HL-60/S4 (cell line): ENCODE measurements around the gene CACNA1C.

Experiments
- in situ Hi-C: fragments of 300-500 bp; cut with MboI; formaldehyde crosslinking; loops from 2 replicates; pipeline ENCODE4 v1.14.3; 2022; ENCODE audit warnings: low sequenced_read_pairs

The CACNA1C gene

DNA sequence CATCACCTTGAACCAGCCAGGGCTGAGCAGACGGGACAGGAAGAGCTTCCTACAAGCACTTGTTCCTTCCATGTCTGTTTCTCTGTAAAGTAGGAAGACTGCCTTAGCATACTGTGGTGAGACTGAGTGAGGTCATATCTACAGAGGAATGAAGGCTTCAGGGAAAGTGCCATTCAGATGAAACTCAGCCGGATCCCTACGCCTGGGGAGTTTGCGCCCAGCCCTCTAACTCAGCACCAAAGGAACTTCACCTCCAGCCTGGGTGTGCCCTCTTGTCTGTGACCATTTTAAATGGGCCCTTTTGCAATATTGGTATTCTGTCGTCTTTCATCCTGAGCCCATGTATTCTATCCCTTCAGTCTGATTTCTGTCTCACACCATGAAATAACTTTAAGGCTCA is 566.3 kb downstream of the CACNA1C start:
- in situ Hi-C loops: no loop called here

DNA sequence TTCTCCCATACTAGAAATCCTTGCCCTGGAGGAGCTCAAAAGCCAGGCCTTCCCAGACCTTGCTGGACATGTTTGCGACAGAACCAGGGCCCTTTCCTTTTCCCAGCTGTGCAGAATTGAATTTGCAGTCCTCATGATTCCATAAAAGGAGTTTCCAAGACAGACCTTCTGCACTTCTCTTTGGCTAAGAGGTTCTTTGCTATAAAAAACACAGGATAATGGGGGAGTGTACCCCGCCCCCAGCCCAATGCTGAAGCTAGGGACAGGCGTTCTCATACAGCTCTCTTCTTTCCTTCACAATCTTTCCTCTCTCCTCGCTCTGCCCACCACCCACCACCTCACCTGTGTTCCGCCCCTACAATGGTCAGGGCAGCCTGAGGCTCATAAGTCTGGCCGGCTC is 569.7 kb downstream of the CACNA1C start:
- in situ Hi-C loops: no loop called here

DNA sequence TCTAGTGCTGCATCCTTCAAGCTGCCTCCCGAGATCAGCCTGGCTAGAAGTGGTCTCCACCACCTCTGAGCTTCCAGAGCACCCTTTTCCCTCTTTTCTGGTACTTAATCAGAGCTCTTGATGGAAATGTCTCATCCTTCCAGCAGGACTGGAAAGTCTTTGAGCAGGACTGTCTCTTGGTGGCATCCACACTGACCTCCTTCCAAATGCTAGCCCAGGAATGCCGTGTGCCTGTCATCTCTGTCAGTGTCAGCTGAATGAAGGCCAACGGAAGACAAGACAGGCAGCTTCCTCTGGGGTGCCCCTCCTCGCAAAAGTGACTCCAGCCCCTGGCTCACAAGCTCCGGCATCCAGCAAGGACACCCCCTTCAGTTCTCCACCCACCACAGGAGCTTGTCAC is 570.7 kb downstream of the CACNA1C start:
- in situ Hi-C loops: no loop called here

DNA sequence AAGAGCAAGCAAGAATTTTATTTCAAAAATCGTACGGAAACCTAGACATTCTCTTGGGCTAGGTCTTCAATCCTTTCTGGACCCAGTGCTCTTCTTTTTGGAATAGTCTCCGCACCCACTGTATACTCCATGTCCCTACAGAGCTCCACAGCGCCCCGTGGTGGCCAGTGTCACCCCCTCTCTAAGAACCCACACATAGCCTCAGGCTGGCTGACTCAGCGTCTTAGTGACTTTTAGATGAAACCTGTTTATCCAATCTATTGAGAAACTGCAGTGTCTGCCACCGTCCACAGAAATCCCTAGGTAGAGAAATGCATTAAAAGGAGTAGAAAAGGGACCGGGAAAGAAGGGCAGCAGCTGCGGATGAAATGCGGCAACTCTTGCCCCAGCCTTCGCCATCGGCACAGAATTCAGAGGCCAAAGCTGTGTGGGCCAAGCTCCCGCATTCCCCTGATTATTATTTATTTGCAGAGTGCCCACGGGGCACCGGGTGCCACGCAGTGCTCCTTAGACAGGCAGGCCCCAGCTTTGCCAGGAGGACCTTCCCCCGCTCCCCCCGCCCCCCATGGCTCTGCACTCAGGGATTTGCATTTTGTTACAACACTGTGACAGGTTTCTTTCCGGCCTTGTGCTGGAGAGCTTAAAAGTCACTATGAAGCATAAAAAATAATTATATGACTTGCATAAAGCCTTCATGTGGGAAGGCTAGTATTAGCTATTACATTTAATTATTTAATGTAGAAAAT is 571.9 kb downstream of the CACNA1C start:
- in situ Hi-C loops: no loop called here

DNA sequence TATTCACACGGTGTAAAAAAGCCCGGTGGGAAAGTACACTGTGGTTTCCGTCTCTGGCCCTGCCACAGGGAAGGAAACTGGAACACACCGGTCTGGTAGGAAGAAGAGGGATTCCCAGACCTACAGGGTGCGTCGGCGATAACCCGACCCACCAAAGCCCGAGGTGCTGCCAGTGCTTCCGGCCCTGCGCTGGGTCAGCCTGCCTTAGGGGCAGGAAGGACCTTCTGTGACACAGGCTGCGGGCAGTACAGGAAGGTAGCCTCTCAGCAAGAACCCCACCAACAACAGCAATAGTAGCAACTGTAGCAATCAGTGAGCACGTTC is 572.5 kb downstream of the CACNA1C start:
- in situ Hi-C loops: no loop called here

DNA sequence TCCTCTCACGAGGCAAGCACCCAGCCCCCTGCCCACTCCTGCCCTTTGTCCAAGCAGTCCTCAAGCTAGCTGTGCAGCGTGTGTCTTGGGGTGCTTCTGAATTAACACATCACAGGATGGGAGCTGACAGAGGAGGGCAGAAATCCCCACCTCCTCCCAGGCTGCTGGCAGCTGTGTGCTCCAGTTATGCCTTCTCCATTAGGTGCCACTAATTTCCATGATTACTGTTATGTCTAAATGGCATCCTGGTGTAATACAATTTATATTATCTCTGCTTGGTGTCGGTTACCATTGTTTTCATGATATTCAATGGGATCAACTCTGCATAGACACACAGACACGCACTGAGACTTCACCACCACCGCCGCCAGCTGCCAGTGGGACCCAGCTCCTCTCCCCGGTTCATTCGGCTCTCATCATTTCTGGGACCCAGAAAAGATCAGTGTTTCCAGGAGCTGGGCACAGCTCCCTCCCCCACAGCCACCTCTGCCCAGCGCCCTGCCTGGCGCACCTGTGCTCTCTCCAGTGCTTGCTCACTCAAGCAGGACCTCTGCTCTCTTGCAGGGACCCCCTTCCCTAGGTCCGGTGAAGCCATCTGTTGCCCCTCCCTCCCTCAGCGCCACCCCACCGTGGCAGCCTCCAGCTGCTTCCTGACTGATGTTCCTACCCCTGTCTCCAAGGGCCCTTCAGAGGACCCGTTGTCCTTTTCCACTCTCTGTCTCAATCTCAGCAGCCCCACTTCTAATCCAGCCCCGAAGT is 574.5 kb downstream of the CACNA1C start:
- in situ Hi-C loops: no loop called here

DNA sequence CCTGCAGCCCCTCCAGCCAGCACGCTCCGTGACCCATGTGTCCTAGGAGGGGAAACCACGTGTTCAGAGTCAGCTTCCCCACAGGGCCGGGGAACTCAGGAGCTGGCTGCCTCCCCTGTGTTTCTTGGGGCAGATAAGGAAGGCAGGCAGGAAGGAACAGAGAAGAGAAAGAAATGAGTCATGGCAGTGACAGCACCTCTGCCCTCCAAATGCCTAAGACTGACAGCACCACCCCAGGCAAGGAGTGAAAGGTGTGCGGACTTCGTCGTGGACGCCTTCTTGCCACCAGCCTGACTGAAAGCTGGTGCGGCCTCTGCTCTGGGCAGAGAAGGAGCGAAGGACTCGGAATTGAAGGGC is 575.0 kb downstream of the CACNA1C start:
- in situ Hi-C loops: no loop called here

DNA sequence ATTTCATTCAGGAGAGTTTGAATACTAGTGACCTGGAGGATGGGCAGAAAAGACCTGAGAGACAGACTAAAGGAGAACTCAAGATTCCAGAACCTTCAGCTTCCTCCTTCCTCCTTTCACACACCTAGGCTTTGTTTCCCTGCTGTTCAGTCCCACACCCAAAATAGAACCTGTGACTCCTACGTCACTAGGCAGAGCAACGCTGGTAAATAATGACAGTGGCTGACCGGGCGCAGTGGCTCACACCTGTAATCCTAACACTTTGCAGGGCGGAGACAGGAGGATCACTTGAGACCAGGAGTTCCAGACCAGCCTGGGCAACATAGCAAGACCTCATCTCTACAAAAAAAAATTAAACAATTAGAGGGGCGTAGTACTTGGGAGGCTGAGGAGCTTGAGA is 575.6 kb downstream of the CACNA1C start:
- in situ Hi-C loops: no loop called here

DNA sequence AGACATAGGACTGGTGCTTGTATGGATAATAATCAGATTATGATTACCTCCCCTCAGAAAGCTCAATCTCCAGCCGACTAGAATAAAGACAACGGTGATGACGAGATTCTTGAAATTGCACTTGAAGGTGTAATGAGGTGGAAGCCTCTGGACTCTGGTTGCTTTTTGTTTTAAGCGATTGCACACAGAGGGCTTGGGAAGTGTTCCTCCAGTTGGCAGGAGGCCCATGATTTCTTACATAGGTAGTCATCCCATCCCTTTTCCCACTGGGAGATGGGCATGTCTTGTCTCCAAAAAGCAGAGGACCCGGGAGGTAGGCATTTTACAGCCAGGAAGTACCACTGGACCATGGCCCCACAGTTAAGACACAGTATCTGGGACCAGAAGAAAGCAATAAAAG is 576.3 kb downstream of the CACNA1C start:
- in situ Hi-C loops: no loop called here

DNA sequence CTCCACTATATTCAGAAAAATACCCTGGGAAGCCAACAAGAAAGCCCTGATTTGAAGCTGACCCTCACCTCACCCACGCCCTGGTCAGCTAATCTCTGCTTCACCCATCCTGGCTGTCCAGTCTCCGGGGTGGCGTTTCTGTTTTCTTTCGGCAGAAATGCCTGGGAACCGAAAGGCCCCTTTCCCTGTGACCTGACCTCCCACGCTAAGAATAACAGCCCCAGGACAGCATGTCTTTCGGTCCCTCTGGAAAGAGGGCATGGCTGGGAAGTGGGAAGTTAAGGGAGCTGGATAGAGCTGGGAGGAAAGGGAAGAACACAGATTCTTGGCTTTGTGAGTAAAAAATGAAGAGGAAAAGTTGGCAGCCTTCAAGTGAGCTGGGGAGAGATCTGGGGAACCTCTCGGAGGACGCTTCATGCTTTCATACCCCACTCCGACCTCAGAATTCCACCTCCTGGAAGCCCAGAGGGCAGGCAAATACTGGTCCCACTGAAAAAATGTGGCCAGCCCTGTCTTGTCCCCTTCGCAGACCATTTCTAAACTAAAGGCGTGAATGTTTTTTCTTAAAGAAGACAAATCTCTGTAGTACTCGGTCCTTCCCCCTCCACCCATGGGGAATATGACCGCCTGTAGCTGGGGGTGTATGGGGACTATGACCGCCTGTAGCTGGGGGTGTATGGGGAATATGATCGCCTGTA is 579.0 kb downstream of the CACNA1C start:
- in situ Hi-C loops: no loop called here

DNA sequence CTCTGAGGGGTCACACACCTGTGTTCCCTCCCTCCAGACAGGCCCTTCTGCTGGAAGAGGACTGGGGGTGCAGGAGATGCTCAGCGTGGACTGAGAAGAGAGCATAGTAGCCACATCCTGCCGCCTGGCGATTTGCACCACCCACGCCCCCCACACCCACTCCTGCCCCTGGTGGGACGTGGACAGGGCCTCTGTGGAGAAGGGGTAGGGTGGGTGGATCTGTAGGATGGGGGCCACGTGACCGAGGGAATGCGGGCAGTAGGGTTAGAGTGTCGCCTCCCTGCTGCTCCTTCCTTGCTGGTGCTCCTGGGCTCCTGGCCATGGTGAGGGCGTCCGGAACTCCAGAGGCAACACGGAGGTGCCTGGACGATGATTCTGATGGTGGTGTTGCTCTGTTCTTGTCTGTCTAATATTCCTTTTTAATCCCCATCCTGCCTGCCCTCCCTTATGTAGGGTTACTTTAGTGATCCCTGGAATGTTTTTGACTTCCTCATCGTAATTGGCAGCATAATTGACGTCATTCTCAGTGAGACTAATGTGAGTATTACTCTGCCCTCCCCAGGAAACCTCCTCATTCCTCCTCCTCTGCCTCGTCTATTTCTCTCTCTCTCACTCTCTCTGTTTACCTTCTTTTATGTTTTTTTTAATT is 580.5 kb downstream of the CACNA1C start:
- in situ Hi-C loops: no loop called here

DNA sequence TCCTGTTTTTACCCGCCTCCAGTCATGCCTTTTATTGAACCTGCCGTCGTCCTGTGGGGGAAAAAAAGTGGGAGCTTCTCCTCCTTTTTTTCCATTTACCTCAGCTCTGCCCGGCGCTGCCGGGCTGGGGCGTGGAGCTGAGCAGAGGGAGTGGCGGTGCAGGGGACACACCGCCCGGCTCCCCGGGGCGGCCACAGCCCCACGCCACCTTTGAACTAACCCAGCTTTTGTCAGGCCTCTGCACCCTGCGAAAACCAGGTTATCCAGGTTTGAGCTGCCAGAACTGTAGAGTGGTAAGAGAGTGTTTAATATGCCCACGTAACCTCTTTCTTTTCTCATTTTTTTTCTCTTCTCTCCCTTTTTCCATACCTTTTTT is 581.0 kb downstream of the CACNA1C start:
- in situ Hi-C loops: no loop called here

DNA sequence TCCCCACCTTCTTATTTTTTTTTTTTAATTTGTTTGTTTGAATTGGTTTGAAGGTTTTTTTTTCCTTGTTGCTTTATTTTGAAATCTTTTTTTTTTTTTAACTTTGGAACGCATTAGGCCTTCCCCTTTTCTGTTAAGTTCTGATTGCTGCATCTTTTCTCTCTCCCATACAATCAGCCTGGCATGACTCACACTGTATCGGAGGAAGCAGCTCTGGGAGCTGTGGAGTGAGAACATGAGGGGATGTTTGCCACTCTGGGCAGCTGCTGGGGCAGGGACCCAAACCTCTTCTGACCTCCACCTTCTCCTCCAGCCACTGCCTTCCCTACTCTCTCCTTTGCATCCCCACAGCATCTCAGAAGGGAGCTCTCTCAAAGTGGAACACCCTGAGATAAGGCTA is 581.7 kb downstream of the CACNA1C start:
- in situ Hi-C loops: no loop called here

DNA sequence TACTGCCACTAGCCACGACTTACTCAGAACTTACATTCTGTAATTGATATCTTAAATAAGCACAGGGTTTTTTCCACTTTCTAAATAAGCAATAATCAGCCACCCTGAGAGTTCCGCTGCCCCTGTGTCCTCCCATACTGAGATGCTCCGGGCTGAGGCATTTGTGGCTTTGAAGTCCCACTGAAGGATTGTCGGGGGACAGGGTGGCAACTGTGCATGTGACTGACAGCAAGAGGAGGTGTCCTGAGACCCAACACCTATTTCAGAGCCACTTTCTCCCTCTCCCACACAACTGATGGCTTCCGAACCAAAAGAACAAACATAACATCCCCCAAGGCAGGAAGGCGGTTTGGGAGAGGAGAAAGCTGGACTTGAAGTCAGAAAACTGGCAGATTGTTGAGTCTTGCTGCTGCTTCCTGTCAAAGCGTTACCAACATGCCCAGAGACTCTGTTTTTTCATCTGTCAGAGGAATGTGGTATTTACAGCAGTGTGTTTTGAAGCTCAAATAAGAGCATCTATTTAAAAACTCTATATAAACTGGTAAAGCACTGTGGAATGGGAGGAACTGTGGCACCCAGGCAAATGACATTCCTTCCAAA is 584.1 kb downstream of the CACNA1C start:
- in situ Hi-C loops: no loop called here

DNA sequence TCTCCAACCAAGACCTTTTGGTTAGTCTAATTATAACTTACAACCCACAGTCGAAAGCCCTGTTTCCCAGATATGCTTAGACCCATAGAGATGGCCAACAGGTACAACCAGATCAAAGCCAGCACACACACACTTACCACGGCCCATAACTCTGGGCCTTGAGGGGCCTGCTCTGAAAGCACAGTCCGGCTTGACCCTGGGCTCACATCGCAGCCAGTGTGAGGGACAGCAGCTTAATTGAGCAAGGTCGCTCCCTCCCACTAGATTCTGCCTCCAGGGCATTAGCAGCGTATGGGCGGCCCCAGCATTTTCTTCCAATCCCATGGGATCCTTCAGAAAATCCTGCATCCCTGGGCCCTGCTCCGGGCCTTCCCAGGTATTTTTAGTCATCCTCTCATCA is 584.6 kb downstream of the CACNA1C start:
- in situ Hi-C loops: no loop called here

DNA sequence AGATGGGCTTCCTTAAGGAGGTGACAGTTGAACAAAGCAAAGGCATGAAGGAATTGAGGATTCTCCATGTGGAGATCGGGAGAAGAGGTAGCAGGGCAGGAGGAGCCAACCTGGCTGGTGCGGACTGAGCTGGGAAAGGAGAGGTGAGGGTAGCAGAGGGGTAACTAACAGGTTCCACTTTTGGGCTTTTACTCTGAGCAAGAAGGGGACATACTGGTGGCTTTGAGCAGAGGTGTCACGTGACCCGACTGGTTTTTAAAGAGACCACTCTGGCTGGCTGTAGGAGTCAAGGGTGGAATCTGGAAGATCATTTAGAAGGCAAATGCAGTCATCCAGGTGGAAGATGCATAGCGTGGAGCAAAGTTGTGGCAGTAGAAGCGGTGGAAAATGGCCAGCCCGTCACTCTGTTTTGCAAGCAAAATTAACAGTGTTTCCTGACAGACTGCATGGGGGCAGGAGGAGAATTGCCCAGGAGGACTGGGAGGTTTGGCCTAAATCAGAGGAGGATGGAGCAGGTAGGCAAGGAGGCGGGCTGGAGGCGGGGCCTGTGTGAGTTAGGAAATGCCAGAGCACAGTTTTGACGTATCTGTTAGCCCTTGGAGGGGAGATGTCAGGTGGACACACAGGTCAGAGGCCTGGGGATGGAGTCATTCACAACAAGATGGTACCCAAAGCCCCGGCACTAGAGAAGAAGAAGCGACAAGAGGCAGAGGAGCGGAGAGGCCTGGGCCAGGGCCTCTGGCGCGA is 585.7 kb downstream of the CACNA1C start:
- in situ Hi-C loops: no loop called here

DNA sequence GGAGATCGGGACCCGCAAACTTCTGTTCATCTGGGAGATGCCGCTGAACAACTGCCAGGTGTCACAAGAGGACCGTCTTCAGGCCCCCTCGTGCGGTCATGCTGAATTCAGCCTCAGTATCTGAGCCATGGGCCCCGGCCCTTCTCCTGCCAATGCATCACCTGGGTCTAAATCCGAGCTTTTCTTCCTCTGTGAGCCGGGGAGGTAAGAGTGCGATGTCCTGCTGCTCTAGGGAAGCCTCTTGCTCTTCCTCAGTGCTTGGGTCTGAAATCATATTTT is 586.2 kb downstream of the CACNA1C start:
- in situ Hi-C loops: no loop called here

DNA sequence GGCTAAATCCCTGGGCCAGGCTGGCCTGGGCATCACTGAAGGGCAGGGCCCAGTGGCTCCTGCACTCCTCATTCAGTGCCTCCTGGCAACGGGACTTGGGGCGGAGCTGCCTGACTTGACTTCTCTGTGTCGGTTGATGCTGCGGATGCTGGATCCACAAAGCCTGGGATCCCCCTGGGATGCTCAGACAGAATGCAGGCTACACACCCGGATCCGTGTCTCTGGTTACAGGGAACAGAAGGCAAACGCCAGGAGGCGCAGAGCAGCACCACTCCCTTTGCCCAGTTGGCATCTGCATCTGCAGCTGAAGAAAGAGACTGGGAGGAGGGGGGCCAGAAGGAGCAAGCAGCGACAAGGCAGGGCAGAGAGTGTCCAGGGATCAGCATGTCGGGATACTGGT is 587.5 kb downstream of the CACNA1C start:
- in situ Hi-C loops: no loop called here

DNA sequence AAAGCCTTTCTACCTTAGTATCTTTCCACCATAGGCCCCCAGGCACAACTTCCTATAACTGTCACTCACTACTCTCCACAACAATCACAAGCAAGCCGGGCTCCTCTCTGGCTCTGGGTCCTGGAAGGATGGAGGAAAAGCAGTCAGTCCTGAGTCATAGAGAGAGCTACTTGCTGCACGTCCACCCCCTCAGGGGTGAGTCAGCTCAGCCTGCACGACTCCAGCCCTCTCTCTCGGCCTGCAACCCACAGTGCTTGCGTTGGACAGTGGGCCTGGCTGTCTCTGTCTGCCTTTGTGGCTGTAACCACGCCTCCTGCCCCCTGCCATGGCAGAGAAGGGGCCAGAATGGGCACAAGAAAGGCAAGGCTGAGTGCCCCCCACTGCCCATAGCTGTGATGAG is 587.9 kb downstream of the CACNA1C start:
- in situ Hi-C loops: no loop called here

DNA sequence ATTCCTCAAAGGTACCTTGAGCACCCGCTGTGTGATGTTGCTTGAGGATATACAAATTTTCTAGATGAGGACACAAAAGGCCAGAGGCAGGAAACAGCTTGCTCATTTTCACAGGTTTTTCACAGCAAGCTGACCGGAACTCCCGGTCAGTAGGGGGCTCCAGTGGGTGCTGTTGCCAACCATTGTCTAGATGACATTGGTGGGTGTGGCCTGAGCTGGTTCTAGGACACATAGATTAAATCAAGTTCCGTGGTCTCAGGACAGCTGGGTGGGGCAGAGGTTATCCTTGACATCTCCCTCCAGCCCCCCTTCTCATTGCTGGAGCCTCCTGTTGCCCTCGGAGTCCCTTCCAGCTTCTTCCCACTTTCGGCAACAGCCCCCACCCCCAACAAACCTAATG is 588.4 kb downstream of the CACNA1C start:
- in situ Hi-C loops: no loop called here

DNA sequence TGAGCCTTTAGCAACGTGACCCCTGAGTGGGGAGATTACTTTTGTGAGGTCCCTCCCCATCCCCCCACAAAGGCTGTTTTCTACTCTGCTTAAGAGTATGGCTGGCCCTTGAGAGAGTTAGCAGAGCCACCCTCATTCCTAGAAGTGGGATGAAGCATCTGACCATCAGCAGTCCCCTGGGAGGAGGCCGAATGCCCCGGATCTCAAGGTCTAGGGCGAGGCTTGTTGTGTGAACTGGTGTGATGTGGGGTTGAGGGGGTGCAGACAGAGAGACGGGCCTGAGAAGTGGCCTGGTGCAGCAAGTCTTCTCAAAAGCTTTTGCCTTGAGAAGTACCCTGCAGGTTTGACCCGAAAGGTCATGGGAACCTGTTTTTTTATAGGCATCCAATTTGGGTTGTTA is 589.0 kb downstream of the CACNA1C start:
- in situ Hi-C loops: no loop called here
